GM19395 (cell line): ENCODE results near the gene ZNF428.
A peak's percentile ranks its signal among the peaks of the same experiment; 100 is the strongest.
"Not testable (repeated sequence)": the region's sequence is repeated elsewhere in the genome, so short reads cannot be mapped to it uniquely, and the experiment has no call there.

ENCODE experiments used
- ATAC-seq: cut with Tn5 transposase; IDR thresholded peaks from one replicate; pipeline ENCODE4 v1.9.1; 2021; ENCODE audit warnings: mild to moderate bottlenecking, moderate library complexity; ENCODE audit not compliant: unreplicated experiment

ZNF428 gene

GRCh38 chr19:43595605-43595998 lies 23.8 kb downstream of the ZNF428 start:
- ATAC-seq, result peak; percentile 16

GRCh38 chr19:43594710-43595604 lies 24.5 kb downstream of the ZNF428 start:
- peak; percentile 20 for ATAC-seq

GRCh38 chr19:43594081-43594697 lies 25.2 kb downstream of the ZNF428 start:
- ATAC-seq, result no peak

- no peak for ATAC-seq
Observed at GRCh38 chr19:43592800-43593350, 26.6 kb downstream of the ZNF428 start.

GRCh38 chr19:43591904-43592772 lies 27.3 kb downstream of the ZNF428 start:
- no peak for ATAC-seq

GRCh38 chr19:43589678-43590077 lies 29.8 kb downstream of the ZNF428 start:
- no peak for ATAC-seq

GRCh38 chr19:43589277-43589676 lies 30.2 kb downstream of the ZNF428 start:
- no peak for ATAC-seq

GRCh38 chr19:43587029-43587428 lies 32.4 kb downstream of the ZNF428 start:
- ATAC-seq, result not testable (repeated sequence)

- no peak for ATAC-seq
Observed at GRCh38 chr19:43586346-43586745, 33.1 kb downstream of the ZNF428 start.

- ATAC-seq, result no peak
Observed at GRCh38 chr19:43584484-43584883, 34.9 kb downstream of the ZNF428 start.

- ATAC-seq, result no peak
Observed at GRCh38 chr19:43582495-43582894, 36.9 kb downstream of the ZNF428 start.

- ATAC-seq, result no peak
Observed at GRCh38 chr19:43581467-43581866, 38.0 kb downstream of the ZNF428 start.

GRCh38 chr19:43578787-43579186 lies 40.6 kb downstream of the ZNF428 start:
- ATAC-seq, result no peak

GRCh38 chr19:43575955-43576878 lies 43.2 kb downstream of the ZNF428 start:
- ATAC-seq, result no peak

- peak; percentile 92 for ATAC-seq
Observed at GRCh38 chr19:43575156-43575950, 44.1 kb downstream of the ZNF428 start, which contains the start of the genes PINLYP and XRCC1. Gene PINLYP (plus strand): TSS chr19:43575801. CDS start chr19:43577192, 1,391 bp downstream. Gene XRCC1 (minus strand): TSS chr19:43575527. CDS start chr19:43575458, 69 bp downstream.

- ATAC-seq, result no peak
Observed at GRCh38 chr19:43574424-43575155, 44.8 kb downstream of the ZNF428 start.

GRCh38 chr19:43572171-43572588 lies 47.2 kb downstream of the ZNF428 start:
- ATAC-seq, result no peak

GRCh38 chr19:43570174-43570791 lies 49.1 kb downstream of the ZNF428 start:
- ATAC-seq, result no peak
